ENCODE results near the gene MPL.

GRCh38 chr1:43293176-43293575, 44.4 kb upstream of the MPL start:
- TF ChIP-seq CTCF (conservative IDR thresholded peaks at IDR 0.05; ENCODE audit: low read depth, low read length) (no peak), EZH2 (IDR thresholded peaks at IDR 0.05; ENCODE audit: borderline replicate concordance, low read depth, low read length, poor library complexity, severe bottlenecking) (no peak)

Data from A673 (cell line).